ENCODE data around the gene CDYL2. TPM values are rescaled to one million over a fixed set of nuclear protein-coding genes. Genes with fewer than 3 reads are reported as not detected.

The CDYL2 gene
- total RNA-seq, 1 experiment from 2014 or later = 7.1 TPM

- TF ChIP-seq CTCF (IDR thresholded peaks at IDR 0.05; ENCODE audit: unreplicated experiment) = no peak
- no peak overlapping the region for H3K4me3 Mint-ChIP-seq (ENCODE audit: unreplicated experiment)
- no peak for DNase-seq (ENCODE audit: unreplicated experiment)
- no peaks in the 10 kb centered on the region for H3K27me3 Mint-ChIP-seq (ENCODE audit: insufficient read depth, unreplicated experiment)
- no peak overlapping the region for H3K27ac Mint-ChIP-seq (ENCODE audit: low read depth, unreplicated experiment)
- H3K36me3 Mint-ChIP-seq (ENCODE audit: insufficient read depth, unreplicated experiment) = no peaks in the 10 kb centered on the region
- BruUV-seq (replicated peaks) = no TSS peak
- H3K9me3 Mint-ChIP-seq (ENCODE audit: unreplicated experiment) = peaks cover 10% of the 10 kb centered on the region
- CTCF ChIA-PET = interaction anchor here (0.7 kb wide), 1 partner anchor 57 kb away, joined by 3 read pairs; no protein-coding TSS in a partner anchor
- intact Hi-C loops (cut with micrococcal nuclease) = no loop called here
- POLR2A ChIA-PET = no interaction called here
- H3K4me1 Mint-ChIP-seq (ENCODE audit: insufficient read depth, unreplicated experiment) = peaks cover 18% of the 10 kb centered on the region
Measured at GRCh38 chr16:80744856-80745255, 59.5 kb downstream of the CDYL2 start.

GRCh38 chr16:80743772-80744171 is 60.6 kb downstream of the CDYL2 start:
- TF ChIP-seq CTCF (IDR thresholded peaks at IDR 0.05; ENCODE audit: unreplicated experiment) = no peak
- Mint-ChIP-seq H3K36me3 (ENCODE audit: insufficient read depth, unreplicated experiment) (no peaks in the 10 kb centered on the region), H3K27ac (ENCODE audit: low read depth, unreplicated experiment) (no peak overlapping the region), H3K4me1 (ENCODE audit: insufficient read depth, unreplicated experiment) (peaks cover 27% of the 10 kb centered on the region), H3K9me3 (ENCODE audit: unreplicated experiment) (peaks cover 10% of the 10 kb centered on the region), H3K27me3 (ENCODE audit: insufficient read depth, unreplicated experiment) (no peaks in the 10 kb centered on the region), H3K4me3 (ENCODE audit: unreplicated experiment) (no peak overlapping the region)
- intact Hi-C loops (cut with micrococcal nuclease) = no loop called here
- CTCF ChIA-PET = interaction anchor here (0.6 kb wide), 1 partner anchor 217 kb away, joined by 3 read pairs; no protein-coding TSS in a partner anchor
- POLR2A ChIA-PET = no interaction called here
- no TSS peak for BruUV-seq (replicated peaks)
- DNase-seq (ENCODE audit: unreplicated experiment) = no peak

- intact Hi-C loops (cut with micrococcal nuclease) = no loop called here
- H3K9me3 Mint-ChIP-seq (ENCODE audit: unreplicated experiment) = peaks cover 10% of the 10 kb centered on the region
- H3K4me1 Mint-ChIP-seq (ENCODE audit: insufficient read depth, unreplicated experiment) = peaks cover 27% of the 10 kb centered on the region
- no peak overlapping the region for H3K4me3 Mint-ChIP-seq (ENCODE audit: unreplicated experiment)
- DNase-seq (ENCODE audit: unreplicated experiment) = no peak
- no peaks in the 10 kb centered on the region for H3K36me3 Mint-ChIP-seq (ENCODE audit: insufficient read depth, unreplicated experiment)
- ChIA-PET CTCF (no interaction called here), POLR2A (no interaction called here)
- TF ChIP-seq CTCF (IDR thresholded peaks at IDR 0.05; ENCODE audit: unreplicated experiment) = no peak
- no peaks in the 10 kb centered on the region for H3K27me3 Mint-ChIP-seq (ENCODE audit: insufficient read depth, unreplicated experiment)
- H3K27ac Mint-ChIP-seq (ENCODE audit: low read depth, unreplicated experiment) = no peak overlapping the region
- no TSS peak for BruUV-seq (replicated peaks)
Measured at GRCh38 chr16:80743273-80743672, 61.1 kb downstream of the CDYL2 start.

GRCh38 chr16:80742331-80742730 is 62.1 kb downstream of the CDYL2 start:
- DNase-seq (ENCODE audit: unreplicated experiment) = no peak
- TF ChIP-seq CTCF (IDR thresholded peaks at IDR 0.05; ENCODE audit: unreplicated experiment) = no peak
- ChIA-PET CTCF (no interaction called here), POLR2A (no interaction called here)
- Mint-ChIP-seq H3K27me3 (ENCODE audit: insufficient read depth, unreplicated experiment) (no peaks in the 10 kb centered on the region), H3K4me1 (ENCODE audit: insufficient read depth, unreplicated experiment) (peaks cover 27% of the 10 kb centered on the region), H3K27ac (ENCODE audit: low read depth, unreplicated experiment) (no peak overlapping the region), H3K36me3 (ENCODE audit: insufficient read depth, unreplicated experiment) (no peaks in the 10 kb centered on the region), H3K9me3 (ENCODE audit: unreplicated experiment) (peaks cover 10% of the 10 kb centered on the region), H3K4me3 (ENCODE audit: unreplicated experiment) (no peak overlapping the region)
- no TSS peak for BruUV-seq (replicated peaks)
- intact Hi-C loops (cut with micrococcal nuclease) = no loop called here

All from MCF 10A (cell line).